GM20000 (cell line): ENCODE data around the gene TCTN3.
"Not testable (repeated sequence)": the region's sequence is repeated elsewhere in the genome, so short reads cannot be mapped to it uniquely, and the experiment has no call there.

ENCODE experiments used
- DNase-seq: peaks from one replicate; pipeline ENCODE4 v3.0.0; 2012; ENCODE audit warnings: low spot score
- TF ChIP-seq, protein P1 (sequence below): IDR thresholded peaks from 2 replicates; pipeline ENCODE4 v1.5.1; 2012; ENCODE audit warnings: mild to moderate bottlenecking, control low read depth; ENCODE audit errors: extremely low read depth, missing control alignments

The TCTN3 gene

DNA sequence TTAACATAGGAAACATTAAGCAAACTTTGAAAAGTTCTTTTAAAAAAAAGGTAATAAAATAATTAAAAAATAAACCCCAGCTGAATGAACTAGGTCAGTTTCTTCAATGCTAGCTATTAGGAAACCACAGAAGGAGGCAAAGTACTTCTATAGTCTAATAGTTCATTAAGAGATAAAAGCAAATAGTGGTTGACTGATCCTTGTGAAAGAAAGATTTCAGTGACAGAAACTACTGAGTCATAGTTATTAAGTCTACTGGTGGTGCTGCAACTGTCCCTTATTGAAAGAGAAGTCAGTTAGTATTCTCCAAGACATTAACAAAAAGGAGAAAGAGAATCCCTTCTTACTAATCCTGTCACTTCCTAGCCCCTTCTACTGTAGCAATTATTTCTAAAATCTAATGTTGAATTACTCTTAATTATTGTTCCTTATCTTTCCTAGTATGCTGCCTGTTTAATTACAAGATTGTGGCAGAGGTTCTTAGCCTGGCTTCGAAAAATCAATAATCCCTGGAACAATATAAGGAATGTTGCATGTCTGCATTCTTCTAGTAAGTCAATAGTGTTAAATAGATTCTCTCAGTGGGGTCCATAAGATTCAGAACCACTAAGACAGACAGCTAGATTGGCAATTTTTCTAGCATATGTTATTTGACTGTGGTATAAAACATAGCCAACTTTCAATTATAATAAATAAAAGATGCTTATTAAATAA, 18.2 kb downstream of the TCTN3 start:
- DNase-seq, result no peak
- TF ChIP-seq, protein P1, sequence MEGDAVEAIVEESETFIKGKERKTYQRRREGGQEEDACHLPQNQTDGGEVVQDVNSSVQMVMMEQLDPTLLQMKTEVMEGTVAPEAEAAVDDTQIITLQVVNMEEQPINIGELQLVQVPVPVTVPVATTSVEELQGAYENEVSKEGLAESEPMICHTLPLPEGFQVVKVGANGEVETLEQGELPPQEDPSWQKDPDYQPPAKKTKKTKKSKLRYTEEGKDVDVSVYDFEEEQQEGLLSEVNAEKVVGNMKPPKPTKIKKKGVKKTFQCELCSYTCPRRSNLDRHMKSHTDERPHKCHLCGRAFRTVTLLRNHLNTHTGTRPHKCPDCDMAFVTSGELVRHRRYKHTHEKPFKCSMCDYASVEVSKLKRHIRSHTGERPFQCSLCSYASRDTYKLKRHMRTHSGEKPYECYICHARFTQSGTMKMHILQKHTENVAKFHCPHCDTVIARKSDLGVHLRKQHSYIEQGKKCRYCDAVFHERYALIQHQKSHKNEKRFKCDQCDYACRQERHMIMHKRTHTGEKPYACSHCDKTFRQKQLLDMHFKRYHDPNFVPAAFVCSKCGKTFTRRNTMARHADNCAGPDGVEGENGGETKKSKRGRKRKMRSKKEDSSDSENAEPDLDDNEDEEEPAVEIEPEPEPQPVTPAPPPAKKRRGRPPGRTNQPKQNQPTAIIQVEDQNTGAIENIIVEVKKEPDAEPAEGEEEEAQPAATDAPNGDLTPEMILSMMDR, result no peak

DNA sequence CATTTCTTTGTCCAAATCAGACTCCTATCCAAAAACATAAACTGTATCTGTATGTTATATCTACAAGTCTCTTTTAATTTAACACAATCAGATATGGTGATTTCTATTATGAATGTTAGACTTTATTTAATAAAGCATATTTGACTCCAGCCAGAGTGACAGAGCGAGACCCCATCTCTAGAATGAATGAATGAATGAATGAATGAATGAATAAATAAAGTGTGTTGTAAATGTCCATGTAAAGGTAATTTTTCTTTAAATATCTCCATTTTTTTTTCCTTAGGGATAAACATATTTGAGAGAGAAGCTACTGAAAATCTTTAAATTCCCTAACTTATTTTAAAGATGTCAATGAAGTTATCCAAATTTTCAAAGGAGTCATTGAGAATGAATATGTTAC, 19.1 kb downstream of the TCTN3 start:
- DNase-seq, result no peak
- TF ChIP-seq, protein P1, result no peak

DNA sequence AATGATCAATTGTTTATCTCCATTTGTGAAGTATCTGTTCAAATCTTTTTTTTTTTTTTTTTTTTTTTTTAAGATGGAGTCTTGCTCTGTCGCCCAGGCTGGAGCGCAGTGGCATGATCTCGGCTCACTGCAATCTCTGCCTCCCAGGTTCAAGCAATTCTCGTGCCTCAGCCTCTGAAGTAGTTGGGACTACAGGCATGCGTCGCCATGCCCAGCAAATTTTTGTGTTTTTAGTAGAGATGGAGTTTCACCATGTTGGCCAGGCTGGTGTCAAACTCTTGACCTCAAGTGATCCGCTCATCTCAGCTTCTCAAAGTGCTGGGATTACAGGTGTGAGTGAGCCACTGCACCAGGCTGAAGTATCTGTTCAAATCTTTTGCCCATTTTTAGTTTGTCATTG, 21.1 kb downstream of the TCTN3 start:
- not testable (repeated sequence) for DNase-seq

DNA sequence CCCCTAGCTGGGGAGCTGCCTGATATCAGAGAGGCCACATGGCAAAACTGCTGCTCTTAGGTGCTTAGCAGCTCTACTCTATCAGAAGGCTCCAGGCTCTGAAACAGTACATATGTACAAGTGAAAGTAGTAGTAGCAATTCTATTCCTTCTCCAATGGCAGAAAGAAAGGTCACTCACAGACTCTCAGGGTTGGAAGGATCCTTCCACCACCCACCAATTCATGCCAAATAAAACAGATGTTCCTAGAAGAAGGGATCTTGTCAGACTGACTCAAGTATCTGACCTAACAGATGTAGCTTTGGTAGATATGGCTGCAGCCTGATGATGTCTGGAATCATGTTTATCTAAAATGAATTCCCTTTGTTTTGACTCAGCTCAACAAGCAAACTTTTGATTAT, 29.2 kb downstream of the TCTN3 start:
- DNase-seq, result no peak
- TF ChIP-seq, protein P1, result no peak

DNA sequence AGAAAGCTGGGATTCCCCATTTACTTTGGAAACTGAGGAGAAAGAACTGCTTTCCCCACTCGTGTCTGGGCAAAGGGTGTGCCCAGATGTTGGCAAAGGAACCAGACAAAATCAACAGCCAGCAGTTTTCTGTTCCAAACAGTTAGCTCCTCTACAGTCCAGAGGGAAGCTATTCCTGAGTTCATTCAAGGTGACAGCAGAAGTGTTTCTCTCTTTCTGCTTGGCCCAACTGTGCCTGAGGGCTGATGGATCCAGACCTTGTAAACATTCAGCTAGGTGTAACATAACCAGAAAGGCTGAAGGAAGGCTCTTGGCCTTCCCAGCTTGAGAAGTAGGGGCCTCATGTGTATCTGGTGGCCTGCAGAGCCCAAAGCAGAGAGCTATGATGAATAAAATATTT, 30.2 kb downstream of the TCTN3 start:
- TF ChIP-seq, protein P1, result no peak
- DNase-seq, result no peak

DNA sequence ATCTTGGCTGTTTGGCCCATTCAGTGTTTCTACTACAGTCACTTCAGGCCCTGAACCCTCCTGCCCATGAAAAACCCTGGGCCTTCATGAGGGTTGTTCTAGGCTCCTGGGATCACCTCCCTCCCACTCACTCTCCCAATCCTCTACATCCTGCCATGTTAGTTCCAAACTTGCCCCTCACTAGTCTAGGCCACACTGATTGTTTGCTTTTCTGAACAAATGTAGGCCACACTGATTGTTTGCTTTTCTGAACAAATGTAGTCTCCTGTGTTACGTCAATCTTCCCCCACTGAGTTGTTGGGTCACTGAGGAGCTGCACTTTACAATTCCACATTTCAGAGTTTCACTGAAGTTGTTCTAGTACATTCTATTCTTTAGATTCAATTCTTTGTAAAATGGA, 31.9 kb downstream of the TCTN3 start:
- no peak for DNase-seq
- TF ChIP-seq, protein P1, result no peak

DNA sequence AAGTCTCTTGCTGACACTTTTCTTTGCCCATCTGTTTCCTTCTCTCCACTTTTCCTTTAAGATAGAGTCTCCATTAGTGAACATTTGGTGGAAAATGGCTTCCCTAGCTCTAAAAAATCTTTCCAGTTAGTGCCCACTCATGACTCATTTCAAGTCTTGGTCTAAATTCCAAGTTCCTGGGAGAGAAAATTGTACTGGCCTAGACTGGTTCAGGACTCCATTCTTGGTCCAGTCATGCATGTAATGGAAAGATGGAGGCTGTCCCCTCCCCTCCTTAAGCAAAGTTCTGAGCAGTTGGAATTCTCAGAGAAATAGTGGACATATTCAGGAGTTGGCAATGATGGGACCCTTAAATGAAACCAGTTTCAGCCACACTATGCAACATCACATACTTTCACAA, 33.4 kb downstream of the TCTN3 start:
- TF ChIP-seq, protein P1, result no peak
- DNase-seq, result no peak

DNA sequence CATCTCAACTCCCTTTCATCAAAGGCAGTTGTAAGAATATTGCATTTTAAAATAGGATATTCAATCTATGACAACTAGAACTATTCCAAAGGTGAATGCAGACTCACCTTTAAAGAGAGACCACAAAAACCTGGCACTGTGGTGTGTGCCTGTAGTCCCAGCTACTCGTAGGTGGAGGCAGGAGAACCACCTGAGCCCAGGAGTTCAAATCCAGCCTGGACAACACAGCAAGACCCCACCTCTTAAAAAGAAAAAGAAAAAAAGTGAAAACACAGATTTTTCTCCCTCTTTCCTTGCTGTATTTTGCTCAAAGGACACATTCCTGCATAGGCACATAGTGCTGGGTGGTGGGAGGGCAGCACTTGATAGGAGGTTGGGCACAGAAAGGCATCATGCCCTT, 36.5 kb downstream of the TCTN3 start:
- no peak for DNase-seq
- TF ChIP-seq, protein P1, result no peak
